SK-N-SH treated with all-trans-retinoic acid at 6 μM for 48 hours (cell line): ENCODE data around the gene PRDM11.

ENCODE experiments used
- ATAC-seq: fragments of 200-7000 bp; cut with Tn5 transposase; 3 replicates; pipeline ENCODE4 v1.9.1; 2020; ENCODE audit warnings: mild to moderate bottlenecking, moderate library complexity
- ARNTL ChIP-seq: fragments of 450-650 bp; formaldehyde crosslinking; IDR thresholded peaks from 2 replicates; pipeline ENCODE4 v1.5.0; 2020; ENCODE audit warnings: low read depth, mild to moderate bottlenecking, moderate library complexity, borderline replicate concordance
- CREB5 ChIP-seq: fragments of 250-450 bp; sonication (Bioruptor Pico); IDR thresholded peaks from 2 replicates; pipeline ENCODE4 v1.5.1; 2020; ENCODE audit warnings: low read depth, mild to moderate bottlenecking, moderate library complexity
- CSDC2 ChIP-seq: fragments of 250-450 bp; sonication (Bioruptor Pico); IDR thresholded peaks from 2 replicates; pipeline ENCODE4 v1.5.0; 2020; ENCODE audit warnings: mild to moderate bottlenecking, moderate library complexity
- CSRNP3 ChIP-seq: fragments of 250-450 bp; sonication (Bioruptor Pico); IDR thresholded peaks from 2 replicates; pipeline ENCODE4 v1.5.1; 2021; ENCODE audit warnings: mild to moderate bottlenecking, moderate library complexity
- ESRRG ChIP-seq: fragments of 250-450 bp; sonication (Bioruptor Pico); IDR thresholded peaks from 2 replicates; pipeline ENCODE4 v1.6.1; 2021; ENCODE audit warnings: mild to moderate bottlenecking
- GLIS3 ChIP-seq: fragments of 250-450 bp; sonication (Bioruptor Pico); IDR thresholded peaks from 2 replicates; pipeline ENCODE4 v1.5.0; 2020; ENCODE audit warnings: mild to moderate bottlenecking, moderate library complexity
- ISL1 ChIP-seq: fragments of 250-450 bp; sonication (Bioruptor Pico); IDR thresholded peaks from 2 replicates; pipeline ENCODE4 v2.1.2; 2022; ENCODE audit warnings: mild to moderate bottlenecking, moderate library complexity
- OSR1 ChIP-seq: fragments of 250-450 bp; sonication (Bioruptor Pico); IDR thresholded peaks from 2 replicates; pipeline ENCODE4 v1.8.0; 2022; ENCODE audit warnings: moderate library complexity, mild to moderate bottlenecking, inconsistent platforms
- PATZ1 ChIP-seq: fragments of 250-450 bp; sonication (Bioruptor Pico); IDR thresholded peaks from 2 replicates; pipeline ENCODE4 v1.8.0; 2020; ENCODE audit warnings: mild to moderate bottlenecking, moderate library complexity, borderline replicate concordance
- POU6F1 ChIP-seq: fragments of 250-450 bp; sonication (Bioruptor Pico); IDR thresholded peaks from 2 replicates; pipeline ENCODE4 v1.8.0; 2021; ENCODE audit warnings: low read depth, mild to moderate bottlenecking, moderate library complexity, borderline replicate concordance
- PPARA ChIP-seq: fragments of 250-450 bp; sonication (Bioruptor Pico); IDR thresholded peaks from 2 replicates; pipeline ENCODE4 v1.5.0; 2020; ENCODE audit warnings: mild to moderate bottlenecking, borderline replicate concordance
- TCF4 ChIP-seq: fragments of 250-450 bp; sonication (Bioruptor Pico); IDR thresholded peaks from 2 replicates; pipeline ENCODE4 v1.8.0; 2021; ENCODE audit warnings: mild to moderate bottlenecking, moderate library complexity, borderline replicate concordance
- TSHZ2 ChIP-seq: fragments of 250-450 bp; sonication (Bioruptor Pico); IDR thresholded peaks from 2 replicates; pipeline ENCODE4 v1.5.0; 2020; ENCODE audit warnings: mild to moderate bottlenecking, moderate library complexity
- ZC3H10 ChIP-seq: fragments of 250-450 bp; sonication (Bioruptor Pico); IDR thresholded peaks from 2 replicates; pipeline ENCODE4 v1.5.1; 2021; ENCODE audit warnings: mild to moderate bottlenecking, moderate library complexity
- ZFP30 ChIP-seq: fragments of 450-650 bp; formaldehyde crosslinking; IDR thresholded peaks from 2 replicates; pipeline ENCODE4 v1.5.0; 2022; ENCODE audit warnings: mild to moderate bottlenecking, moderate library complexity
- ZNF565 ChIP-seq: fragments of 450-650 bp; formaldehyde crosslinking; conservative IDR thresholded peaks from 2 replicates; pipeline ENCODE4 v1.5.0; 2020; ENCODE audit warnings: low read depth, mild to moderate bottlenecking, moderate library complexity
- ZNF70 ChIP-seq: fragments of 450-650 bp; formaldehyde crosslinking; IDR thresholded peaks from 2 replicates; pipeline ENCODE4 v1.5.0; 2020; ENCODE audit warnings: mild to moderate bottlenecking, moderate library complexity
- ZNF8 ChIP-seq: fragments of 450-650 bp; formaldehyde crosslinking; IDR thresholded peaks from 2 replicates; pipeline ENCODE4 v1.5.0; 2020; ENCODE audit warnings: mild to moderate bottlenecking, moderate library complexity

Gene PRDM11

GRCh38 chr11:45156201-45156600, 9.8 kb downstream of the PRDM11 start (continued):
- TF ChIP-seq TSHZ2 = no peak

- ATAC-seq = no peak
- TF ChIP-seq POU6F1 (CRISPR knock-in tag) (no peak), ZNF565 (CRISPR knock-in tag) (no peak), TCF4 (CRISPR knock-in tag) (no peak), ISL1 (no peak), CSDC2 (no peak), CREB5 (CRISPR knock-in tag) (no peak), GLIS3 (no peak), PATZ1 (CRISPR knock-in tag) (no peak), OSR1 (CRISPR knock-in tag) (no peak), ZNF70 (CRISPR knock-in tag) (no peak), ZFP30 (no peak)
Measured at GRCh38 chr11:45156741-45157140, 10.3 kb downstream of the PRDM11 start.

GRCh38 chr11:45157247-45158209, 11.1 kb downstream of the PRDM11 start:
- ATAC-seq = no peak
- TF ChIP-seq ZNF8 (no peak), ZFP30 (no peak), PPARA (no peak)

GRCh38 chr11:45158210-45158731, 11.8 kb downstream of the PRDM11 start:
- TF ChIP-seq CREB5 (CRISPR knock-in tag) (no peak), ZC3H10 (CRISPR knock-in tag) (no peak), ZNF565 (CRISPR knock-in tag) (no peak), PATZ1 (CRISPR knock-in tag) (no peak), PPARA (no peak), OSR1 (CRISPR knock-in tag) (no peak), ZFP30 (no peak), ESRRG (CRISPR knock-in tag) (no peak), CSDC2 (no peak), CSRNP3 (CRISPR knock-in tag) (no peak), ARNTL (CRISPR knock-in tag) (no peak), GLIS3 (no peak), TSHZ2 (no peak)
- peak; percentile 57 for ATAC-seq
